ENCODE results near the gene MTARC2. TPM values are rescaled to one million over a fixed set of nuclear protein-coding genes. Genes with fewer than 3 reads are reported as not detected.

Gene MTARC2
- polyA plus RNA-seq, 1 donor from 2014 or later = not detected

GRCh38 chr1:220808345-220809186, 60.4 kb downstream of the MTARC2 start:
- Histone ChIP-seq H3K27ac (ENCODE audit: low read length) (peak overlapping the region; percentile 70), H3K9ac (ENCODE audit: low read length) (peak overlapping the region; percentile 42), H3K4me3 (ENCODE audit: low read length) (peak overlapping the region; percentile 4), H2AFZ (ENCODE audit: low read depth, low read length) (peak overlapping the region; percentile 30), H3K79me2 (replicated peaks; ENCODE audit: insufficient read depth, low read length) (no peaks in the 10 kb centered on the region), H3K36me3 (ENCODE audit: insufficient read depth, low read length) (no peaks in the 10 kb centered on the region), H3K9me3 (ENCODE audit: low read length) (no peaks in the 10 kb centered on the region), H3K9me2 (ENCODE audit: insufficient read depth, low read length) (no peaks in the 10 kb centered on the region), H3K27me3 (ENCODE audit: insufficient read depth, low read depth, low read length) (no peaks in the 10 kb centered on the region), H3F3A (ENCODE audit: insufficient read depth, low read length, poor library complexity, severe bottlenecking) (no peaks in the 10 kb centered on the region), H4K20me1 (ENCODE audit: insufficient read depth) (no peaks in the 10 kb centered on the region), H3K4me2 (ENCODE audit: low read length) (no peak overlapping the region)
- TF ChIP-seq CTCF (IDR thresholded peaks at IDR 0.05; ENCODE audit: poor library complexity, severe bottlenecking) (no peak), POLR2AphosphoS5 (IDR thresholded peaks at IDR 0.05) (peak; percentile 24), EP300 (conservative IDR thresholded peaks at IDR 0.05; ENCODE audit: poor library complexity, severe bottlenecking) (peak; percentile 58), MXI1 (conservative IDR thresholded peaks at IDR 0.05; ENCODE audit: poor library complexity, severe bottlenecking) (no peak), REST (IDR thresholded peaks at IDR 0.05; ENCODE audit: borderline replicate concordance) (peak; percentile 12), RAD21 (conservative IDR thresholded peaks at IDR 0.05) (no peak)

DNA sequence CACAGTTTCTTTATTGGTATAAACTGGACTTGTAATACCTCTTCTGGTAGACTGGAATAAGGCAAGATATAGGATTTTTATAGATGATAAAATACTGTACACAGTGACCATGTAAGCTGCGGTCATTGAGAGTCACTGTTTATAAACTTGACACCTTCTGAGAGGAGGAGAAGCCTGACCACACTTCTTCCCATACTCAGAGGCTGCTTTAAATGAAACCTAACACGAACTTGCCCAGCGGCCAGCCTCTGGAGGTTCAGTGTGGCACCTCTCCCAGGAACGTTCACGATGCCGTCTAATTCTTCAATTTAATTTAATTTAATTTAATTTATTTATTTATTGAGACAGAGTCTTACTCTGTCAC, 61.0 kb downstream of the MTARC2 start:
- Histone ChIP-seq H3K36me3 (ENCODE audit: insufficient read depth, low read length) (no peaks in the 10 kb centered on the region), H3K9me3 (ENCODE audit: low read length) (no peaks in the 10 kb centered on the region), H3K9me2 (ENCODE audit: insufficient read depth, low read length) (no peaks in the 10 kb centered on the region), H3F3A (ENCODE audit: insufficient read depth, low read length, poor library complexity, severe bottlenecking) (no peaks in the 10 kb centered on the region), H3K9ac (ENCODE audit: low read length) (peak overlapping the region; percentile 42), H4K20me1 (ENCODE audit: insufficient read depth) (no peaks in the 10 kb centered on the region), H3K27me3 (ENCODE audit: insufficient read depth, low read depth, low read length) (no peaks in the 10 kb centered on the region), H3K79me2 (replicated peaks; ENCODE audit: insufficient read depth, low read length) (no peaks in the 10 kb centered on the region), H3K4me3 (ENCODE audit: low read length) (peak overlapping the region; percentile 4), H3K27ac (ENCODE audit: low read length) (peak overlapping the region; percentile 70), H2AFZ (ENCODE audit: low read depth, low read length) (peak overlapping the region; percentile 30), H3K4me2 (ENCODE audit: low read length) (no peak overlapping the region)
- no peak for TF ChIP-seq EZH2 (IDR thresholded peaks at IDR 0.05; ENCODE audit: borderline replicate concordance, insufficient read depth, low read length, poor library complexity, severe bottlenecking)
- TF ChIP-seq RAD21 (conservative IDR thresholded peaks at IDR 0.05) = no peak
- no peak for TF ChIP-seq POLR2AphosphoS5 (IDR thresholded peaks at IDR 0.05)
- TF ChIP-seq TAF1 (IDR thresholded peaks at IDR 0.05; ENCODE audit: low read depth) = no peak
- TF ChIP-seq REST (IDR thresholded peaks at IDR 0.05; ENCODE audit: borderline replicate concordance) = no peak
- TF ChIP-seq CTCF (IDR thresholded peaks at IDR 0.05; ENCODE audit: poor library complexity, severe bottlenecking) = no peak
- no peak for TF ChIP-seq SMC3 (conservative IDR thresholded peaks at IDR 0.05; ENCODE audit: poor library complexity)
- TF ChIP-seq EP300 (conservative IDR thresholded peaks at IDR 0.05; ENCODE audit: poor library complexity, severe bottlenecking) = no peak
- no peak for TF ChIP-seq MXI1 (conservative IDR thresholded peaks at IDR 0.05; ENCODE audit: poor library complexity, severe bottlenecking)
